Neutrophil (primary cell): Measurements from ENCODE around the gene TMEM151A.

Source experiments
- H3K27ac ChIP-seq: fragments of 200-600 bp; sonication (generic); 2 replicates; pipeline ENCODE4 v1.5.1; 2016; ENCODE audit warnings: mild to moderate bottlenecking, moderate library complexity
- H3K27me3 ChIP-seq: fragments of 200-600 bp; sonication (generic); 2 replicates; pipeline ENCODE4 v1.6.0; 2016; ENCODE audit warnings: mild to moderate bottlenecking
- H3K36me3 ChIP-seq: fragments of 200-600 bp; sonication (generic); 2 replicates; pipeline ENCODE4 v1.5.1; 2017
- H3K4me1 ChIP-seq, 2 experiments: fragments of 200-600 bp in 1 of 2; sonication (generic) in 1 of 2; 1 replicate in 1 of 2; 2 replicates in 1 of 2; pipeline versions ENCODE4 v1.5.1 to v1.6.1; 2013 to 2016; ENCODE audit warnings: low read depth in 1 of 2, low read length in 1 of 2, mild to moderate bottlenecking in 1 of 2, moderate library complexity in 1 of 2; ENCODE audit not compliant: control insufficient read depth in 1 of 2, insufficient read depth in 1 of 2
- H3K4me3 ChIP-seq, 2 experiments: fragments of 200-600 bp in 1 of 2; sonication (generic) in 1 of 2; 1 replicate in 1 of 2; 2 replicates in 1 of 2; pipeline ENCODE4 v1.5.1; 2013 to 2016; ENCODE audit warnings: low read depth in 1 of 2, low read length in 1 of 2, mild to moderate bottlenecking in 1 of 2, moderate library complexity in 1 of 2
- H3K9me3 ChIP-seq: fragments of 200-600 bp; sonication (generic); 2 replicates; pipeline ENCODE4 v1.5.1; 2016
- TF ChIP-seq, protein P1 (sequence below): fragments of 200-600 bp; sonication (generic); IDR thresholded peaks from 2 replicates; pipeline ENCODE4 v1.5.1; 2016; ENCODE audit warnings: antibody characterized with exemption

TMEM151A gene

DNA sequence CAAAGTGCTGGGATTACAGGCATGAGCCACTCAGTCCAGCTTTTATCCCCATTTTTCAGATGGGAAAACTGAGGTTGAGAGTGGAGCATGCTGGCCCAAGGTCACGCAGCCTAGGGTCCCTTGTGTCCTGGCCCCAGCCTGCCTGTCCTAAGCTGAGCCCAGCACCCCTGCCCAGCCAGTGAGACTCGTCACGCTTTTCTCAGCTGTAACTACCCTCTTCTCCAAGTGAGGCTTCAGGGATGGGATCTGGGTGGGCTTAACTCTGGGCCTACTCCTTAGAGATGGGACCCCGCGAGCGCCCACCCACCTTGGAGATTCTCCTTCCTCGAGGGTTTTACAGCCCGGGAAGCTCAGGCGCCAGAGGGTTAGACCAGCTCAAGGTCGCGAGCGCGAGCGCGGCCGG, 390 bp upstream of the TMEM151A start:
- Histone ChIP-seq H3K27ac (no peak overlapping the region), H3K27me3 (peaks cover 69% of the 10 kb centered on the region), H3K36me3 (no peaks in the 10 kb centered on the region), H3K4me1 (peaks cover 20 to 24% of the 10 kb centered on the region in 2 experiments), H3K4me3 (no peak overlapping the region), H3K9me3 (no peaks in the 10 kb centered on the region)
- TF ChIP-seq, protein P1, sequence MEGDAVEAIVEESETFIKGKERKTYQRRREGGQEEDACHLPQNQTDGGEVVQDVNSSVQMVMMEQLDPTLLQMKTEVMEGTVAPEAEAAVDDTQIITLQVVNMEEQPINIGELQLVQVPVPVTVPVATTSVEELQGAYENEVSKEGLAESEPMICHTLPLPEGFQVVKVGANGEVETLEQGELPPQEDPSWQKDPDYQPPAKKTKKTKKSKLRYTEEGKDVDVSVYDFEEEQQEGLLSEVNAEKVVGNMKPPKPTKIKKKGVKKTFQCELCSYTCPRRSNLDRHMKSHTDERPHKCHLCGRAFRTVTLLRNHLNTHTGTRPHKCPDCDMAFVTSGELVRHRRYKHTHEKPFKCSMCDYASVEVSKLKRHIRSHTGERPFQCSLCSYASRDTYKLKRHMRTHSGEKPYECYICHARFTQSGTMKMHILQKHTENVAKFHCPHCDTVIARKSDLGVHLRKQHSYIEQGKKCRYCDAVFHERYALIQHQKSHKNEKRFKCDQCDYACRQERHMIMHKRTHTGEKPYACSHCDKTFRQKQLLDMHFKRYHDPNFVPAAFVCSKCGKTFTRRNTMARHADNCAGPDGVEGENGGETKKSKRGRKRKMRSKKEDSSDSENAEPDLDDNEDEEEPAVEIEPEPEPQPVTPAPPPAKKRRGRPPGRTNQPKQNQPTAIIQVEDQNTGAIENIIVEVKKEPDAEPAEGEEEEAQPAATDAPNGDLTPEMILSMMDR = no peak

DNA sequence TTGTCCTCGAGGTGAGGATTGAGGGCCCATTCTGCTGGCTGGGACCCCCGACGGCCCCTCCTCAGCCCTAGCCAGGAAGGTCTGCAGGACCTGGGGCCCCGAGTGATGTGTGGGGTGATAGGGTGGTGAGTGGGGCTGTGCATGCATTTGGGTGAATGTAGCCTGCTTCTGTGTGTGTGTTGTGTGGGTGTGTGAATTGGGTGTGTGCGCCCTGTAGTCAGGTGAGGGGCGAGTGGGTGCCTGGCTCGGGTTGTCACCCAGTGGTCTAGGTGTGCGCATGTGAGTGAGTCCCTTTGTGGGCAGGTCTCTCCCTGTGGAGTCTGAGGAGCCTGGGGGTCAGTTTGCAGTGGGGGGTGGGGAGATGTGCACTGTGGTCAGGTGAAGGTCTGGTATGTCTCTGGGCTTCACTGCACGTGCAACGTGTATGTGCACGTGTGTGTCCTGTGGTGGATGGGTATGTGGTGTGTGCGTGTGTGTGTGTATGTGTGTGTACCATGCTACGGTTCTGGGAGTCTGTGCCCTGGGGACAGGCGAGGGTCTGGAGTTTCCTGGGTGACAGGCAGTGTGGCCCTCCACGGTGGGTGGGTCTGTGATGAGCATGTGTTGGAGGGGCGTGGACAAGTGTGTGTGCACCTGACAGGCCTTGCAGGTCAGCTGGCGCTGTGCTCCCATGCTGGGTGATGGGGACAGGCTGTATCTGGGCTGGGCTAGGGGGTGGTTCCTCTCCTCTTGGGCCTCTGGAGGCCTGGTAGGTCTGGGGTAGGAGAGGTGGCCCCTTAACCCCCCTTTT, 1.0 kb downstream of the TMEM151A start:
- no peak overlapping the region for H3K27ac ChIP-seq
- H3K4me3 ChIP-seq = peak overlapping the region in 1 of 2 experiments; percentile 41
- H3K4me1 ChIP-seq = peaks cover 20 to 23% of the 10 kb centered on the region in 2 experiments
- H3K9me3 ChIP-seq = no peaks in the 10 kb centered on the region
- H3K27me3 ChIP-seq = peaks cover 83% of the 10 kb centered on the region
- TF ChIP-seq, protein P1 = no peak
- H3K36me3 ChIP-seq = no peaks in the 10 kb centered on the region

DNA sequence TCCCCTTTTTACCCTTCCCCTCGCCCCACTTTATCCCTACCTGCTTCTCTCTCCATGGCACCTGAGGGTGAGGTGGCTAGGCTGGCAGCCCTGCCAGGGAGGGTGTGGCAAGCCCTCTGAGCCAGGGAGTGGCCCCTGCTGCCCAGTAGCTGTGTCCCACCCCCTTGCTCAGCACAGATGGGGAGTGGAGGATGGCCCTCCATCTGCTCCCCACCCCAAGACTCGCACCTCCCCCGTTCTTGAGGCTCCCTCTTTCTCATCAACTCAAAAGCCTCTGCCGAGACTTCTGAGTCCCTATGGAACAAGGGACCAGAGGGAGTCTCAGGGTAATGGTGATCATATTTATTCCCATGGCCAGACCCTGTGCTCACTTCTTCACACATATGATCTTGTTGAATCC, 1.7 kb downstream of the TMEM151A start:
- Histone ChIP-seq H3K4me1 (peaks cover 14 to 17% of the 10 kb centered on the region in 2 experiments), H3K36me3 (no peaks in the 10 kb centered on the region), H3K27me3 (peaks cover 85% of the 10 kb centered on the region), H3K4me3 (no peak overlapping the region), H3K9me3 (no peaks in the 10 kb centered on the region), H3K27ac (no peak overlapping the region)
- TF ChIP-seq, protein P1 = no peak

DNA sequence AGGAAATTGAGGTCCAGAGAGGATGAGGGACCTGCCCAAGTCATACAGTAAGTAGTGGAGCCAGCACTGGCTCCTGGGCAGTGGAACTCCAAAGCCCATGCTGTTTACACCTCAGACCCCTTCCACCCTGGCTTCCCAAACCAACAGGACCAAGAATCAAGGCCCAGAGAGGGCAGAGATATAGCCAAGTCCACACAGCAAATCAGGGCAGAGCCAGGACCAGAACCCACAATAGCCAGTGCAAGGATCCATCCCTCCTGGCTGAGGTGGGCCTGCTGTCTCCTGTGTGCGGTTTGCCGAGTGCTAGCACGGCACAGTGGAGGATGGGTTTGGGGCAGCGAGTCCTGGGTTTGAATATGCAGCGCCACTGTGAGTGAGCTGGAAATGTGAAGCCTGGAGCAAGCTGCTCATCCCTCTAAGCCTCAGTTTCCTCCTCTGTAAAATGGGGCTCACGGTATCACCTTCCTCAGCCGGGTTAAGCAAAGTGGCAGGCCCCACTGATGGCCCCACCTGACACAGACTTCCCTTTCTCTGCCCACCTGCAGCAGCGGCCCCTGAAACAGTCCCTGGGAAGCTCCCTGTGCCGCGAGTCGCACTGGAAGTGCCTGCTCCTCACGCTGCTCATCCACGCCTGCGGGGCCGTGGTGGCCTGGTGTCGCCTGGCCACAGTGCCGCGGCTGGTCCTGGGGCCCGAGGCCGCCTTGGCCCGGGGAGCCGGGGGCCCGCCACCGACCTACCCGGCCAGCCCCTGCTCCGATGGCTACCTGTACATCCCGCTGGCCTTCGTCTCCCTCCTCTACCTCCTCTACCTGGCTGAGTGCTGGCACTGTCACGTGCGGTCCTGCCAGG, 2.3 kb downstream of the TMEM151A start:
- Histone ChIP-seq H3K4me3 (no peak overlapping the region), H3K27ac (no peak overlapping the region), H3K4me1 (peaks cover 10 to 13% of the 10 kb centered on the region in 2 experiments), H3K9me3 (no peaks in the 10 kb centered on the region), H3K36me3 (no peaks in the 10 kb centered on the region), H3K27me3 (peaks cover 85% of the 10 kb centered on the region)
- TF ChIP-seq, protein P1 = no peak

DNA sequence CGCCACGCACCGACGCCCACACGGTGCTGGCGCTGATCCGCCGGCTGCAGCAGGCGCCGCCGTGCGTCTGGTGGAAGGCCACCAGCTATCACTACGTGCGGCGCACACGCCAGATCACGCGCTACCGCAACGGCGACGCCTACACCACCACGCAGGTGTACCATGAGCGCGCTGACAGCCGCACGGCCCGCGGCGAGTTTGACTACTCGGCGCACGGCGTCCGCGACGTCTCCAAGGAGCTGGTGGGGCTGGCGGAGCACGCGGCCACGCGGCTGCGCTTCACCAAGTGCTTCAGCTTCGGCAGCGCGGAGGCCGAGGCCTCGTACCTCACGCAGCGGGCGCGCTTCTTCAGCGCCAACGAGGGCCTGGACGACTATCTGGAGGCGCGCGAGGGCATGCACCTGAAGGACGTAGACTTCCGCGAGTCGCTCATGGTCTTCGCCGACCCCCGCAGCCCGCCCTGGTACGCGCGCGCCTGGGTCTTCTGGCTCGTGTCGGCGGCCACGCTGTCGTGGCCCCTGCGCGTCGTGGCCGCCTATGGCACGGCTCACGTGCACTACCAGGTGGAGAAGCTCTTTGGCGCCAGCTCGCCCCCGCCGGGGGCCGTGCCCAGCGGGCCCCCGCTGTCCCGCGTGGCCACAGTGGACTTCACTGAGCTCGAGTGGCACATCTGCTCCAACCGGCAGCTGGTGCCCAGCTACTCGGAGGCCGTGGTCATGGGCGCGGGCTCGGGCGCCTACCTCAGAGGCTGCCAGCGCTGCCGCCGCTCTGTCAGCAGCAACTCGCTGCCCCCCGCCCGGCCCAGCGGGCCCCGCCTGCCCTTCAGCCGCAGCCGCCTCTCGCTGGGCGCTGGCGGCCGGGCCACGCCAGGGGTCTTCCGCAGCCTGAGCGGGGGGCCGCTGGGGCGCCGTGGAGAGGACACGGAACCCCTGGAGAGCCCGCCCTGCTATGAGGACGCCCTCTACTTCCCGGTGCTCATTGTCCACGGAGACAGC, 3.2 kb downstream of the TMEM151A start:
- TF ChIP-seq, protein P1 = no peak
- Histone ChIP-seq H3K27me3 (peaks cover 78% of the 10 kb centered on the region), H3K4me1 (peaks cover 2 to 7% of the 10 kb centered on the region in 2 experiments), H3K9me3 (no peaks in the 10 kb centered on the region), H3K36me3 (no peaks in the 10 kb centered on the region), H3K4me3 (no peak overlapping the region), H3K27ac (no peak overlapping the region)
